ENCODE data around the gene KSR1. TPM values are rescaled to one million over a fixed set of nuclear protein-coding genes. Genes with fewer than 3 reads are reported as not detected.

The KSR1 gene
- total and polyA plus RNA-seq, 9 of the 15 experiments (the other 6 are each of a cell fraction or from before 2014, with no cell fraction given) = 1.4 to 51.7 (median 18.4) TPM

- FAIRE-seq = no peak
- WGBS (ENCODE audit: insufficient coverage, low coverage, missing lambda C conversion rate) = 92% methylated on average over 7 of the region's 7 CpGs
- Histone ChIP-seq H3K36me3 (ENCODE audit: control insufficient read depth, insufficient read depth, low read length) (peaks cover 37% of the 10 kb centered on the region; the same call in 2 of the 3 replicates), H3K9me3 (replicated peaks; ENCODE audit: control insufficient read depth, insufficient read depth, low read depth, low read length) (peaks cover 4% of the 10 kb centered on the region), H4K20me1 (replicated peaks; ENCODE audit: control insufficient read depth, insufficient read depth, low read length) (no peaks in the 10 kb centered on the region), H3K4me1 (replicated peaks in 1 of 2; ENCODE audit: control insufficient read depth in 2 of 2, insufficient read depth in 2 of 2, low read length in 2 of 2) (peaks cover 28 to 34% of the 10 kb centered on the region in 2 experiments), H3K9ac (ENCODE audit: insufficient read depth in 1 of 2, low read depth in 2 of 2, low read length in 2 of 2) (no peak overlapping the region), H3K9me1 (ENCODE audit: control insufficient read depth, insufficient read depth, low read length) (no peaks in the 10 kb centered on the region), H3K27me3 (ENCODE audit: control insufficient read depth in 2 of 2, insufficient read depth in 2 of 2, low read length in 2 of 2) (no peaks in the 10 kb centered on the region), H3K4me3 (no peak overlapping the region), H3K4me2 (ENCODE audit: insufficient read depth, low read length) (no peak overlapping the region), H3K27ac (ENCODE audit: extremely low read depth, low read depth, low read length) (no peak overlapping the region), H3K79me2 (ENCODE audit: control insufficient read depth, insufficient read depth, low read length) (peaks cover 22% of the 10 kb centered on the region), H2AFZ (ENCODE audit: low read depth, low read length) (no peak overlapping the region)
- no TSS peak for BruUV-seq (replicated peaks)
- DNase-seq (ENCODE audit: extremely low read depth in 1 of 4, low spot score in 3 of 4) = no peak
- ChIA-PET CTCF (ENCODE audit: low intra/inter-chr PET ratio) (no interaction called here), POLR2A (interaction anchor here (1.8 kb wide), 1 partner anchor 18 kb away, joined by 10 read pairs; no protein-coding TSS in a partner anchor)
- intact Hi-C loops (cut with micrococcal nuclease) = no loop called here
- in situ Hi-C loops (cut with MboI) = no loop called here
- no peak for ATAC-seq
- TF ChIP-seq CHD7 (IDR thresholded peaks at IDR 0.05; ENCODE audit: low read depth, low read length) (no peak), PREB (CRISPR knock-in tag; IDR thresholded peaks at IDR 0.05) (no peak), HNRNPLL (IDR thresholded peaks at IDR 0.05; ENCODE audit: low read depth, low read length, poor library complexity, severe bottlenecking) (no peak), COPS2 (conservative IDR thresholded peaks at IDR 0.05) (no peak), DEAF1 (CRISPR knock-in tag; IDR thresholded peaks at IDR 0.05) (no peak), XRCC4 (IDR thresholded peaks at IDR 0.05; ENCODE audit: extremely low read depth, insufficient read depth, insufficient read length) (no peak), DMBX1 (CRISPR knock-in tag; IDR thresholded peaks at IDR 0.05; ENCODE audit: borderline replicate concordance) (no peak), CHD1 (IDR thresholded peaks at IDR 0.05; ENCODE audit: low read length) (no peak), ZNF551 (CRISPR knock-in tag; IDR thresholded peaks at IDR 0.05) (no peak)
Measured at GRCh38 chr17:27563532-27563931, 107.3 kb downstream of the KSR1 start.
